ENCODE data around the gene TXNL1.

Gene TXNL1

GRCh38 chr18:56565551-56566345 is 72.6 kb downstream of the TXNL1 start:
- DNase-seq: no peak

GRCh38 chr18:56565046-56565445 is 73.3 kb downstream of the TXNL1 start:
- no peak for DNase-seq

- DNase-seq: no peak
Measured at GRCh38 chr18:56563568-56563967, 74.8 kb downstream of the TXNL1 start.

GRCh38 chr18:56562479-56562878 is 75.9 kb downstream of the TXNL1 start:
- DNase-seq: no peak

- DNase-seq: no peak
Measured at GRCh38 chr18:56560992-56561391, 77.4 kb downstream of the TXNL1 start.

GRCh38 chr18:56559044-56559443 is 79.3 kb downstream of the TXNL1 start:
- no peak for DNase-seq

GRCh38 chr18:56556907-56557306 is 81.5 kb downstream of the TXNL1 start:
- no peak for DNase-seq

GRCh38 chr18:56550121-56550520 is 88.3 kb downstream of the TXNL1 start:
- DNase-seq: no peak
